ENCODE results near the gene LDB3.

DNA sequence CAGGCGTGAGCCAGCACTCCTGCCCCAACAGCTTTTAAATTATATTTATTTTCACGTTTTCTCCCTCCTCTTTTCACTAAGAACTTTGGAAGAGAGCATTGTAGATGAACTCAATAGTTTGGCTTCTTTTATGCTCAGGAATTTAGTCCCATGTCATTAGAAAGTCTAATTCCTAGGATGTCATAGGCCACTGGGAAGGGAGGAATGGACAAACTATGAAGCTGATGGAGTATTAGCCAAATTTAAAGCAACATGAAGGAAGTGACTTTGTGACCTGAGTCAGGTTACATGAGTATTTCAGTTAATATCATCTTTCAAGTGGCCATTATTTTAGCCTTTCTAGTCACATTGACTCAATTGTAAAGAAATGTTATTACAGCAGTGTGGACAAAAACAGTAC lies 32.0 kb upstream of the LDB3 start:
- TF ChIP-seq, protein P1, sequence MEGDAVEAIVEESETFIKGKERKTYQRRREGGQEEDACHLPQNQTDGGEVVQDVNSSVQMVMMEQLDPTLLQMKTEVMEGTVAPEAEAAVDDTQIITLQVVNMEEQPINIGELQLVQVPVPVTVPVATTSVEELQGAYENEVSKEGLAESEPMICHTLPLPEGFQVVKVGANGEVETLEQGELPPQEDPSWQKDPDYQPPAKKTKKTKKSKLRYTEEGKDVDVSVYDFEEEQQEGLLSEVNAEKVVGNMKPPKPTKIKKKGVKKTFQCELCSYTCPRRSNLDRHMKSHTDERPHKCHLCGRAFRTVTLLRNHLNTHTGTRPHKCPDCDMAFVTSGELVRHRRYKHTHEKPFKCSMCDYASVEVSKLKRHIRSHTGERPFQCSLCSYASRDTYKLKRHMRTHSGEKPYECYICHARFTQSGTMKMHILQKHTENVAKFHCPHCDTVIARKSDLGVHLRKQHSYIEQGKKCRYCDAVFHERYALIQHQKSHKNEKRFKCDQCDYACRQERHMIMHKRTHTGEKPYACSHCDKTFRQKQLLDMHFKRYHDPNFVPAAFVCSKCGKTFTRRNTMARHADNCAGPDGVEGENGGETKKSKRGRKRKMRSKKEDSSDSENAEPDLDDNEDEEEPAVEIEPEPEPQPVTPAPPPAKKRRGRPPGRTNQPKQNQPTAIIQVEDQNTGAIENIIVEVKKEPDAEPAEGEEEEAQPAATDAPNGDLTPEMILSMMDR (IDR thresholded peaks at IDR 0.05): no peak
- TF ChIP-seq POLR2A (IDR thresholded peaks at IDR 0.05; ENCODE audit: low read length): no peak
- TF ChIP-seq, protein P2, sequence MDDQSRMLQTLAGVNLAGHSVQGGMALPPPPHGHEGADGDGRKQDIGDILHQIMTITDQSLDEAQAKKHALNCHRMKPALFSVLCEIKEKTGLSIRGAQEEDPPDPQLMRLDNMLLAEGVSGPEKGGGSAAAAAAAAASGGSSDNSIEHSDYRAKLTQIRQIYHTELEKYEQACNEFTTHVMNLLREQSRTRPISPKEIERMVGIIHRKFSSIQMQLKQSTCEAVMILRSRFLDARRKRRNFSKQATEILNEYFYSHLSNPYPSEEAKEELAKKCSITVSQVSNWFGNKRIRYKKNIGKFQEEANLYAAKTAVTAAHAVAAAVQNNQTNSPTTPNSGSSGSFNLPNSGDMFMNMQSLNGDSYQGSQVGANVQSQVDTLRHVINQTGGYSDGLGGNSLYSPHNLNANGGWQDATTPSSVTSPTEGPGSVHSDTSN (IDR thresholded peaks at IDR 0.05): no peak
- TF ChIP-seq, protein P3, sequence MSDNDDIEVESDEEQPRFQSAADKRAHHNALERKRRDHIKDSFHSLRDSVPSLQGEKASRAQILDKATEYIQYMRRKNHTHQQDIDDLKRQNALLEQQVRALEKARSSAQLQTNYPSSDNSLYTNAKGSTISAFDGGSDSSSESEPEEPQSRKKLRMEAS (IDR thresholded peaks at IDR 0.05): no peak
- no peak for TF ChIP-seq MYC (IDR thresholded peaks at IDR 0.05; ENCODE audit: borderline replicate concordance, low read length)
- TF ChIP-seq RAD21 (conservative IDR thresholded peaks at IDR 0.05 in 1 of 2, IDR thresholded peaks at IDR 0.05 in 1 of 2): no peak
- no peak for TF ChIP-seq EP300 (IDR thresholded peaks at IDR 0.05)
- no peak for TF ChIP-seq RARB (CRISPR knock-in tag; IDR thresholded peaks at IDR 0.05)

All from A549 (cell line).